Cardiac septum (tissue), 1 donor: ENCODE results near the gene PALD1. TPM values are rescaled to one million over a fixed set of nuclear protein-coding genes. Genes with fewer than 3 reads are reported as not detected.
"Not testable (repeated sequence)": the region's sequence is repeated elsewhere in the genome, so short reads cannot be mapped to it uniquely, and the experiment has no call there.

Source experiments
- DNase-seq: peaks from one replicate; pipeline ENCODE4 v3.0.0-alpha.2; 2020; ENCODE audit warnings: low spot score
- intact Hi-C: fragments of 100-400 bp; cut with DNase I; formaldehyde crosslinking; loops from one replicate; pipeline ENCODE4 v1.14.0; 2022
- total RNA-seq: library from RNA; stranded (reverse); fragmentation: NEBNext Ultra II Directional; extraction: Animal tissue kit (Norgen Biotek cat#: 25700); gene quantifications from one replicate; pipeline ENCODE4 v1.2.1, GENCODE V29; 2021
- donor health status: DM: no; HTN: no; CAD: no.

PALD1 gene
- total RNA-seq, 1 donor from 2014 or later: 5.3 TPM

DNA sequence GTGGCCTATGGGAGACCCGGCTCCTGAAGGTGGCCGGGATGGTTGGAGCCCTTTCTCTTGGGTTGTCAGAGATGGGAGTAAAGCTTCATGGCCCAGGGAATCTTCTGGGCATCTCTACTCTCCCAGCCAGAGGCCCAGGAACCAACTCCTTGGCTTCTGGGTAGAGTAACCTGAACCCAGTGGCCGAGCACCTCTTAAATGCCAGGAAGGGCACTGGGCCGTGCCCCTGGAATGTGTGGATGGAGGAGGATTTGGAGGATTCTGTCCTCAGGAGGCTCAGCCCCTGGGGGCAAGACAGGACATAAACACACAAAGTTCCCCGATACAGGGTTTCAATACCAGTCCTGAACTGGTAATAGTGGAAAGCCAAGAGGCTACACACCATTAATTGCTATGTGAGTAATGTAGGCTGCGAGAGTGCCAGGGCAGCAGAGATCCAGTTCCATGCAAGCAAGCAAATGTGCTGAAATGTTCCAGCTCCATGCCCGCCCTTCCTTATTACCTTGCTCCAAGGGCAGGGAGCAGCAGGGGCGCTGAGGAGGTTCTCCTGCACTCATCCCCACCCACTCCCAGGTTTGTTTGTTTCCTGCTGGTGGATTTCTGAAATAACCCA, 1.2 kb downstream of the PALD1 start:
- no peak for DNase-seq
- intact Hi-C loops: no loop called here

DNA sequence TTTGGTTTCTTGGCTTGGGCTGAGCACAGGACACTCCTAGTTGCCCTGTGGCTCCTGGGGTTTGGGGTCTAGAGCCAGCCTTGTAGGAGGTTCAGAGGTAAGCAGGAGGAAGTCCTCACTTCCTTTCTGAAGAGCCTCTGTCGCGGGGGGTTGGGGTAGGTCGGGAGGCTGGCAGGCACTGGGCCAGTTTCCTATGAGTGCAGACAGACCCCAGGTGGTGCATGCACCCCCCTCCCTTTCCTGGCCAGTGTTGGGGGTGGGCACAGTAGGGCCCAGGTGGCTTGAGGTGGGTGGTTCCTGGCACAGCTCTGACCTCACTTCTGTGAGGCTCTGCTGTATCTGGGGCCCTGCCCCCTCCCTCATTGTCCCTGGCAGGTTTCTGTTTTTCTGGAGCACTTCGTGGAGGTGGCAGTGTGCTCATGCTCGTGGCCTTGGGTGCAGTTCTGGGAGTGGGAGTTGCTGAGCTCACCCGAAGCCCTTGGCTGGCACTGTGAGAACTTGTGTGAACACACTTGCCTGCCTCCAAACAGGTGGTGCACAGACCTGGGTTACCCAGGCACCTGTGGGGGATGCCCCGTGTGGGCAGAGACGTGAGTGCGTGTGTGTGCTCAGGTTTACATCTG, 1.8 kb downstream of the PALD1 start:
- DNase-seq: no peak
- intact Hi-C loops: no loop called here

GRCh38 chr10:70481105-70481504, 2.5 kb downstream of the PALD1 start:
- intact Hi-C loops: no loop called here
- DNase-seq: no peak

- DNase-seq: peak; percentile 89
- intact Hi-C loops: no loop called here
Observed at GRCh38 chr10:70481831-70482530, 3.4 kb downstream of the PALD1 start.

DNA sequence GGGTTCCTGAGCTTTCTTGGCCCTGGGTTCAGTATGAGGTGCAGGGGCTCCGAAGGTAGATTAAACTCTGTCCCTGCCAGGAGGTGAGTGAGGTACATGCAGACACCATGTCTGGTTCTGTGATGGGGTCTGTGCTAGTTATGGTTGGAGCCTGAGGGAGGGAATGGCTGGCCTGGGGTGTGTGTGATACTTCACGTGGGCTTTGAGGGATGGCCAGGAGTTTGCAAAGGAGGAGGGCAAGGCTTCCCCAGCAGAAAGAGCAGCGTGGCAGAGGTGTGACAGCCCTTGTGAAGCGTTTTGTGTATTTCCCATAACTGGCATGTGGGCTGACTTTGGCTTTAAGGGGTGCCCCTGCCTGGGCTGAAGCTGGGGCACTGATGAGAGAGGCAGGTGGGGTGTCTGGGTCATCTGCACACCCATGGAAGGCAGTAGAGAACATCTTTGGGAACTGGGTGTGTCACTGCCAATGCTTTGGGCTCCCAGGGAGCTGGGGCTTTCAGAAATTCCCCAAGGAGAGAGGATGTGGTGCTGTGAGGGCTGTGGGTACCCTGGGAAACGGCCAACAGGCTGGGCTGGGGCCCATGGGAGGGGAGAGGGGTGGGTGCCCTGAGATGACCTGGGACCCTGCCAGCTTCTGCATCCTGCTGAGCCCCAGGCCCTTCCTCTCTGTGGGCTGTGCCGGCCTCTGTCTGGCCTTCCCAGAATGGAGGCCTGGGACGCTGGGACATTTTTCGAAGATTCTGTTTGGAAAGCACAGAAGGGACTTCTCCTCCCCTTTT, 4.6 kb downstream of the PALD1 start:
- no peak for DNase-seq
- intact Hi-C loops: no loop called here

- intact Hi-C loops, DNase-seq: not testable (repeated sequence)
Observed at GRCh38 chr10:70483872-70484271, 5.3 kb downstream of the PALD1 start.

DNA sequence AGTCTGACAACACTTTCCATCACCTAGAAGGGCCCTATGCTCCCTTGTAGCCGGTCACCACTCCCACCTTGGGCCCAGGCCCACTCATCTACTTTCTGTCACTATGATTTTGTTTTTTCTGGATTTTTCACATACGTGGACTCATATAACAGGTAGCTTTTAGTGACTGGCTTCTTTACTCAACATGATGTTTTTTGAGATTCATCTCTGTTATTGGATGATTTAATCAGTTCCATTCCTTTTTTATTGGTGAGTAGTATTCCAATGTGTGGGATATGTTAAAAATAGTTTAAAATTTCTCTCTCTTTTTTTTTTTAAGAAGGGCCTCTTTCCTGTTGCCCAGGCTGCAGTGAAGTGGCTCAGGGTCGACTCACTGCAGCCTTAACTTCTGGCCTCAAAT, 9.3 kb downstream of the PALD1 start:
- no peak for DNase-seq
- intact Hi-C loops: no loop called here

GRCh38 chr10:70490142-70490541, 11.6 kb downstream of the PALD1 start:
- no peak for DNase-seq
- intact Hi-C loops: no loop called here

DNA sequence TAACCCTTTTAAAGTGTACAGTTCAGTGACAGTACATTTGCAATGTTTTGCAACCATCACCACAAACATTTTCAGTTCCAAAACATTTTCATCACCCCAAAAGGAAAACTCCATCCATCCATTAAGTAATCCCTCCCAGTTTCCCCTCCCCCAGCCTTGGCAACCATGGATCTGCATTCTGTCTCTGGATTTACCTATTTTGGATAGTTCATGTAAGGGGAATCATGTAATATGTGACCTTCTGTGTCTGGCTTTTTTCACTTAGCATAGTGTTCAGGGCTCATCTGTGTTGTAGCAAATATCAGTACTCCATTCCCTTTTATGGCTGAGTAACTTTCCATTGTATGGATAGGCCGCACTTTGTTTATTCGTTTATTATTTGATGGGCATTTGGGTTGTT, 13.0 kb downstream of the PALD1 start:
- intact Hi-C loops: no loop called here
- DNase-seq: no peak

DNA sequence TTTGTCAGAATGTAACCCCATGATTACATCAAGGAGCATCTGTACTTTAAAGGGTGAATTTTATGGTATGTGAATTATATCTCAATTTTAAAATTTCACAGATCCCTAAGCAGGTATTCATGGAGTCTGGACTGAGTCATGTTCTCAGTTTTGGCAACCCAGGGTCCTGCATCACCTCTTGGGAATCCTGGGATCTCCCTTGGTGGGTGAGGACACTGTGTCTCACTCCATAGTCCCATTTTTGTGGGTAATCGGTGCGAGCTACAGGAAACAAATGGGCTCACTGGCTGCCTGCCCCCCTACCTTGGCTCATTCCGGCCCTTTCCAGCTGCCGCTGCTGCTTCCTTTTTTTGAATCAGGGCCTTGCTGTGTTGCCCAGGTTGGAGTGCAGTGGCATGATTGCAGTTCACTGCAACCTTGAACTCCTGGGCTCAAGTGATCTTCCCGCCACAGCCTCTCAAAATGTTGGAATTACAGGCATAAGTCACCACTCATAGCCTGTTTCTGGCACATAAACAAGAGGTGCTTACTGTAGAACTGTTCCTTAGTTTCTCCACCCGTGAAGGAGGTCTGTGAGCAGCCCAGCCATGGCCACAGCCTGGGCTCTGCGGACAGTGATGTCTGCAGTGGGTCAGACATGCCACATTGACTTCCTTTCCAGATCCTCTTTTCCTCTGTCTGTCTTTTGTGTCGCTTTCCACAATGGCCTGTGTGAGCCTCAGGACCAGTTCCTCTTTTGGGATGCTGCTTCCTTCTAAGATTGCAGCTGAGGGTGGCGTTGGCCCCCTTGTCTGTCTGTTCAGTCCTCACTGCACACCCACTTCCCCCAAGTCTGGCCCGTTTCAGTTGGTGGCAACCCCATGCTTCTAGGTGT, 14.5 kb downstream of the PALD1 start:
- intact Hi-C loops: no loop called here
- no peak for DNase-seq

GRCh38 chr10:70493660-70494234, 15.2 kb downstream of the PALD1 start:
- intact Hi-C loops: no loop called here
- DNase-seq: no peak

- DNase-seq: no peak
- intact Hi-C loops: no loop called here
Observed at GRCh38 chr10:70494536-70494935, 16.0 kb downstream of the PALD1 start.

DNA sequence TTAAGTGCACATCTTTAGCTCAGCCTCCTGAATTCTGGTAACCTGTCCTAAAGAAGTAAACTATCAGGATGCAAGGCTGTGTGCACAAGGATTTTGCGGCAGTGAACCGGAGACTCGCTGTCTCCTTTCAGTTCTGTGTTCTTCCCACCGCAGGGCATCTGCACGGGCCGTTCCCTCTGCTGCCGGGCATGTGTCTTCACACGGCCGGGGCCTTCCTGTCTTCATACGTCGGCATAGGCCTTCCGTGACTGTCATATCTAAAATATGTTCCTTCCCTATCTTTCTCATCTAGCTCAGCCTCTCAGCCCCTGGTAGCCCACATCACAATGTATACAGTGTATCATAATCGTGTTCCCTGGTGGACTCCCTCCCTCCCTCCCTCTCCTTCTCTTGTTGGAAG, 16.4 kb downstream of the PALD1 start:
- intact Hi-C loops: no loop called here
- DNase-seq: no peak

- intact Hi-C loops: no loop called here
- no peak for DNase-seq
Observed at GRCh38 chr10:70495691-70496261, 17.2 kb downstream of the PALD1 start.

DNA sequence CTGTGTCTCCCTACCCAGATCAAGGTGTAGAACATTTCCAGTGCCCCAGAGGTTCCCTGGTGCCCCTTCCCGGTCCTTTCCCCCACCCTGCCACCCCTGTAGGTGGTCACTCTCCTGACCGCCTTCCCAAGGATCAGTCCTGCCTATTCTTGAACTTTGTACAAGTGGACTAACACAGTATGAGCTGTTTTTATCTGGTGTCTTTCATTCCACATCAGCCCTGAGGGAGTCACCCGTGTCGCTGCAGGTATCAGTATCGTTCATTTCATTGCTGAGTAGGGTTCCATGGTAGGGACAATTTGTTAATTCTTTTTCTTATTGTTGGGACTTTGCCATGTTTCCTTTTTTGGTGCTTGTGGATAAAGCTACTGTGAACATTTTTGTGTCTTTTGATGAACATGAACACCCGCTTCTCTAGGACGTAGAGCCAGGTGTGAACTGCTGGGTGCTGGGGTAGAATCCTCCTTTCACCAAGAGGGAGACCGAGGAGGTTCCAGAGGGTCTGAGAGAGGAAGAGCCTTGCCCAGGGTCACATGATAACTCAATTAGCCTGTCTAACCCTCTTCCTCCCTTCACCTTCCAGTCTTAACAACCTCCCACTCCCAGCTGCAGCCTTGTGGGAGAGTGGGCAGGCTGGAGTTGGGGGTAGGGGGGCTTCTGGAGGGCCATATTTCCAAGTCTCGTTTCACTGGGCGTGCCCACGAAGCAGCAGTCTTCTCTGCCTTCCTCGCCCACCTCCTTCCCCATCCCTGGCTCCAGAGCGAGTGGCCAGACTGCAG, 18.0 kb downstream of the PALD1 start:
- no peak for DNase-seq
- intact Hi-C loops: no loop called here

DNA sequence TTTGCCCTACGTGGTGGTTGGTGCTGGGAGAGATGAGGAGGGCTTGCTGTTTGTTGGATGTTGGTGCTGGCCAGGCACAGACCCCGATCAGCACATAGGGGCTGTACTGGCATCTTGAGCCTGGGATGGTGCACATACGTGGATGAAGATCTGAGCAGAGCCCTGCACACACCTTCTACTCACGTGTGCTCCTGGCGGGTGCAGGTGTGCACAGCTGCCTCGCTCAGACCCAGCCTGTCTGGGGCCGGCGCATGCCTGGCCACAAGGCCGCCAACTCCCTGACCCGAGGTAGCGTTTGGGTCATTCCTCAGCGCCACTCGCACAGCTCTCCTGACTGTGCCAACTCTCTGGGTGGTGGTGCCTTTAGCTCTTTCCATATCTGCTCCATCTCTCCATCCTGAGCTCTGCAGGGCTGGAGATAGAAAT, 18.6 kb downstream of the PALD1 start:
- intact Hi-C loops: no loop called here
- no peak for DNase-seq

DNA sequence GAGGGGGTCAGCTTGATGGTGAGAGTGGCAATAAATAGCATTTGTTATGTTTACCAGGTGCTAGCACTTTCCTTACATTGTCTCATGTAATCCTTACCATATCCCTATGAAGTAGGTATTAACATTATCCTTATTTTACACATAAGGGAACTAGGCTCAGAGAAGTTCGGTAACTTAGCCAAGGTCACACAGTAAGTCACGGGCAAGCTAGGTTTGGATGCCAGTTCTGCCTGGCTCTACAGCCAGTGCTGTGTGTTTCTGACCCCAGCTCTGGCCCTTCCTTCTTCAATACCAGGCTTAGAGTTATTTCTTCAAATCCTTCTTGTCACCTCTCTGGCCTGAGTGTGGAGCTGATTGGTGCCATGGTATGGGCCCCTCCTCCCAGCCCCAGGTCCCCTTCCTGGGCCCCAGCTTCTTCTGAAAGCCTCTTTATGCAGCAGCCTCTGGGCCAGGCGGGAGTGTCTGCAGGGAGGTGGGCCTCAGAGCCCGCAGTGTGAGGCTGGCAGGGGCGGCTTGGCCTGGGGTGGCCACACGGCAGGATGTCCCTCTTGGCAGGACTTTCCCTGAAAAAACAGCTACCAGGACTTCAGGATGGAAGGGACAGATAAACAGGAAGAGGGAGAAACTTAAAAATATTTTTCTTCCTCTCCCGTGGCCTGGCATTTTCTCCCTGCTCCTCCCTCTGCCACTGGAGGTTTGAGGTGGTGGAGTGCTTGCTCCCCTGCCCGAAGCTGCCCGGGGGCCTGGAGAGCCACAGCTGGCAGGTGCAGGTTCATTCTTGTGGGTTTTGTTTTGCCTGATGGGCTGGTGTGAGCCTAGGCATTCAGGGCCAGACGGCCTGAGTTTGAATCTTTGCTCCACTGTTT, 20.6 kb downstream of the PALD1 start:
- intact Hi-C loops: no loop called here
- no peak for DNase-seq
